Fibroblast of skin of left biceps (primary cell): ENCODE data around the gene ADGRL3.

Source experiments
- DNase-seq, 2 experiments: peaks; one replicate each; pipeline ENCODE4 v3.0.0-alpha.2; 2013; ENCODE audit warnings: low read depth in 2 of 2

Gene ADGRL3

DNA sequence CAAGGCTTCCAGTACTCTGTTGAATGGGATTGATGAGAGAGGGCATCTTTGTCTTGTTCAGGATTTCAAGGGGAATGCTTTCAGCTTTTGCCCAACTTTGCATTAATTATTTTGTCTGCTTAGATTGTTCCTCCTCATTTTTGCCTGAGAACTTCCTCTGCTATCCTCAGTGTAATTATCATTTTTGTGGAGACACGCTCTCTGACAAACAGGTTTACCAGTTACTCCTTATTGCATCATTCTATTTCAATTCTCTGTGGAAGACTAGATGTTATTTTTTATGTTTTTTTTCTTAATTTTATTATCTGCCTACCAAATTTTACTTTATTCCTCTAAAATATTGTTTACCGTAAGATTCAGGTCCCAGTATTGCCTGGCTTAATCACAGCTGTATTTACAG, 349.2 kb downstream of the ADGRL3 start:
- no peak for DNase-seq

DNA sequence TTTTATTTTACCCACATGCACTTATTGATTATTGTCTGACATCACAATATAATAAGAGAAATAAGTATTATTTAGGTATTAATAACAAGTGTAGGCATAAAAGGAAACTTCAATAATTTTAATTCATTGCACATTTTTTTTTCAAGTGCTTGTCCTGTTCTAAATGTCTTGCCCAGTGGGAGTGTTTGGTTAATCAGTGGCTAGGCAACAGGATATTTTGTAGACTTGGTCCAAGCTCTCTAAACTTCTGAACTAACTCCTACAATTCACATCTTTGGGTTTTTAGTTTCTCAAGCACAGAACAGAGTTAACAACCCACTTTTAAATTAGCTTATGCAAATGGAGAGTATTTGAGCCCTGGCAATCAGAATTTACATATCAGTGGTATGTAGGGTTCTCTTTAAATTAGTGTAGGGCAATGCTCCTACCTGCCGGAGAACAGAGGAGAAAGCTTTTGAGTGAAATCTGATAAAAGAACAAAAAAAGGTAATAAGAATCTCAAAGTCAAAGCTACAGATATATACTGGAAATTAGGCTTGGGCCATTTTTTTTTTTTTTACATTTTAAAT, 353.5 kb downstream of the ADGRL3 start:
- no peak for DNase-seq

DNA sequence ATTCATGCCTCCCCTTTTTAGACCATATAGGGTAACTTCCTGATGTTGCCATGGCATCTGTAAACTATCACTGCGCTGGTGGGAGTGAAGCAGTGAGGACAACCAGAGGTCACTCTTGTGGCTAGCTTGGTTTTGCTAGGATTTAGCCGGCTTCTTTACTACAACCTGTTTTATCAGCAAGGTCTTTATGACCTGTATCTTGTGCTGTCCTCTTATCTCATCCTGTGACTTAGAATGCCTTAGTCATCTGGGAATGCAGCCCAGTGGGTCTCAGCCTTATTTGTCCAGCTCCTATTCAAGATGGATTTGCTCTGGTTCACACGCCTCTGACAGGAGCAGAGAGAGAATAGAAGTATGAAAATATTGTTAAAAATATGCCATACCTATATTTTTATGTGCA, 355.7 kb downstream of the ADGRL3 start:
- DNase-seq = no peak

DNA sequence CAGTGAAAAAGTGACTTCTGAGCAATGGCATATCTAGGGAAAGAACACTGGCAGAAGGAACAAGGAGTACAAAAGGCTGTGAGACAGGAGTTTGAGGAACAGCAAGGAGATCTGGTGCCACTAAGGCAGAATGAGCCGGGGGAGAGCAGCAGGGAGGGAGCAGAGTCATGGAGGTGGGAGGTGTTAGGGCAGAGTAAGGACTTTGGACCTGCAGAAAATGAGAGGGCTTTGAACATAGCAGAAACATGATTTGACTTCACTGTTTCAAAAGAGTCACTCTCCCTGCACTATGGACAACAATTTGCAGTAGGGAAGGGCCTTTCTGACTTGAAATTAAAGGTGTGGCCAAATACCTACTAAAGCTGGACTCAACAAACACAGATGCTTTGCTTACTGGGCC, 356.2 kb downstream of the ADGRL3 start:
- no peak for DNase-seq

DNA sequence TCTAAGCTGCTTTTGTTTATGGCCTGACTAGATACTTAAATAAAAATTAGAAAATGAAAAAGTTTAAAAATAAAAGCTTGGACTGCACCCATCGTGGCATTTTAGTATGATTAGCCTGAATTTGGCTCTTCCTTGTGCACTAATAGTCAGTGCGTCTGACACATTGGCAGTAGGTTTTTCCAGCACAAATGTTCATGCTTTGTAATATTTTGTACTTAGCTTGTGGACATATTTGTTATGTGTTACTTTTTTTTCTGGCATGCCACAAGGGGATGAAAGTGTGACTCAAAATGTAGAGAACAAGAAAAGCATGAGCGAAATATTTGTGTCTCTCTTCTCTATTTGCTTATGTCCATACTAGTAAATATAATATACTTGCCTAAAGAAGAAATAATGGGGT, 359.3 kb downstream of the ADGRL3 start:
- DNase-seq = no peak

DNA sequence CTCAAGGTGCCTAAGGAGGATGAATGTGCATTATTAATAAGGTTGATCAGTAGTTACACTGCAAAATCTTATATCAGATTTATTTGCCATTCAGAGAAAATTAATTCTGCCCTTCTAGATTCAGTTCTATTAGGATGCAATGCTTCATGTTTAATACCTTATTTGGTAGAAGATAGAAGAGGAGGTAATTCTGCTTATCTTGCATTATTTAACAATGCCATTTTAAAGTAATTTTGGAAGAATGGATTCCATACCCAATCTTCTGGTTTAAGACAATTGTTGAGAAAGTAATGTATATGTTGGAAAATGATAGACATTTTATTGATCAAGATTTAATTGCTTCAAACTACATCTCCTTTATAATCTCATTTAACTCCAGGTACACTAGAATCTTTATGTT, 360.9 kb downstream of the ADGRL3 start:
- DNase-seq = no peak

DNA sequence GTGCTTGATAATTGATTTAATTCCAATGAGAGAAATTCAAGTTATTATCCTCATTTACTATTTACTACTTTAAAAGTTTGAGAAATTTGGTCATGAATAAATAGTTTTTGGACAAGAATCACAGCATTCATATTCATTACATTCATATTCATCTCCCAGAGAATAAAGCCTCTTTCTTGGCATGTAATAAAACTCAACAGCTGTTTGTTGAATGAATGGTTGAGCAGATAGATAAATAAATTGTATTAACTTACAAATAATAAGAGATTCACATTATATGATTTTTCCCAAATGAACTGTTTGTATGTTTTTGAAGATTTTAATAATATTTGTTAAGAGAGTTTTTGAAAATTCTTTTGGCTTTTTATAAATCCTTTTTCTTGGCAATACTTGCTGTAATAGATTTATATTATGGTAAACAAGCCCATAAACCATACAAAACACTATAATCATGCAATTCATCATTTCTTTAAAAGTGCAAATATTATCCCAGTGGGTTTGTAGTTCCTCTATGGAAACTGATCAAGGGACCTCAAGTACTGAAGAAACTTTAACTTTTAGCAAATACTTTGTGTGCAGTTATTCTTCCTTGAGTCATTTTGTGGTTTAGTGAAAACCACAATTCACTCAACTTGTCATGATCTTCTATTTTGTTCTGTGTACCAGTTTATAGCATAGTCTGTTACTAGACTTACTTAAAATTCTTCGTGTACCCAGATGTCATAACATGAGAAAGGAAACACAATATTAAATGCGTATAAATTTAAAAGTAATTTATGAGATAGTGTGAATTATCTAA, 371.8 kb downstream of the ADGRL3 start:
- DNase-seq = peak; percentile 15 to 18

DNA sequence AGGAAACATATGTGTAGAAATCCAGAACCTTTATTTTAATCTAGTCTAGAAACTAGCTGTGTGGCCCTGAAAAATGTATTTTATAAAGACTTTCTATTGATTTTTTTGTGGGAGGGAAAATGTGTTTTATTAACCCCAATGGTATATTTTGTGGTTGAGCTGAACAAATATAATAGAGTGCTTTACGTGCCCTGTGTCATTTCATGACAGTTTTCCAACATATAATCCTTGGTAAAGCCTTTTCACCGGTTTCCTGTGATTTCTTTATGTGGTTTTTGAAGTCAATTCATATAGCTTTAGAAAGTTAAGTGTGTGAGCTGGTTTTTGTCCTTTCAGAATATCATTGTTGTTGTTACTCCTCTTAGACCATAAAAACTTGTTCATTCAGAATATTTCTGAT, 375.7 kb downstream of the ADGRL3 start:
- no peak for DNase-seq

DNA sequence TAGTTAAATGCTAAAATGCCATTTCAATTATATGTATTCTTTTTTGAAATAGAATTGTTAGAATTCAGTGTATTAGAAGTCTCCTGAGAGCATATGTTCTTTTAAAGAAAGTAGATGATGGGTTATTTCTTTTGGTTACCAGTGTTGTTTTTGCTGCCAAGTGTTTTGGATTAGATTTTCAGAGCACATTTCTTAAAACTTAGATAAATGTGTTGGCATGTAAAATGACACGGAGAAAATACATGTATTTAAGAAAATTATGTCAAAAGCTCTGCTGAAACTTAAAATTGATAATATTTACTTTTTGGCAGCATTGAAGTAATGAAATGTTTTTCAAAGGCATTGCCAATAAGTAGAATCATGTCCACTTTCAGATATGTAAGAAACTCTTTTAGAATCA, 379.7 kb downstream of the ADGRL3 start:
- no peak for DNase-seq

DNA sequence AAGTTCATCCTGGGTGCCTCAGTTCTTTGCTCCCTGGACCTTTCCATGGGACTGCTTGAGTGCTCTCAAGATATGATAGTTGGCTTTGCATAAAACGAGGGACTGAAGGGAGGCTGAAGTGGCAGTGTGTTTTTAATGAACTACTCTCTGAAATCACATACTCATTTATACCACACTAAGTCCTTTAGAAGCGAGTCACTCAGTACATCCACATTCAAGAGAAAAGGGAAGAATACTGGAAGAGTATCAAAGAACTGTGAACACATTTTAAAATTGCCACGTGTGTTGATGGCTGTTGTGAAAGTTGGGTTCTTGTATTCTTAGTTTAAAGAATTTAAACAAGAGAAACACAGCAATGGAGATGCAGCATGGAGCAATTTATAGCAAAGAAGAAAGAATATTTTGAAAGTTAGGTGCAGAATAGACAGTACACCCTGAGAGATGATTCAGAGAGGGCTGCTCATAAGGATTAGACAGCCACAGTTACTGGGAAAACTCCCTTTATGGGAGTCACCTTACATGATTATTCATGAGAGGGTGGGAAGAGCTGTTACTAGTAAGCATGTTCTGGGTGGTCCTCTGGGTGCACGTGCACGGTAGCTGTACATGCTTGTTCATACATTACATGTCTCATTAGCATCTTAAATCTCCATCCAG, 380.7 kb downstream of the ADGRL3 start:
- DNase-seq = peak; percentile 4 to 5

DNA sequence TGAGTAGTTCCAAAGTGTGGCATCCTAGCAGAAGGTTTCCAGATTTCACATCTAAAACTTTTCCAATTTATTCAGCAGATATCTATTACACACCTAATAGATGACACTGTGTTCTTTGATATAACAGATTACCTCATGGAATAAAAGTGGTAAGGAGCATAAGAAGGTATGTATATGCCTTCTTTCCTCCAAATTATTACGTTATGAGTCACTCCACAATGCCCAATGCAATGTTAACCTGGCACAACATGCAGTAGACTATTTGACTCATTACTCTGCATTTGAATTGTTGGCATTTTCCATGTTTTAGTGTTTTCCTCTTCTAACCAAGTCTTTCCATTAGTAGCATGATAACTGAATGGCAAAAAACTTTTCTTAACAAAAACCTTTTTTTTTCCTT, 383.6 kb downstream of the ADGRL3 start:
- no peak for DNase-seq

DNA sequence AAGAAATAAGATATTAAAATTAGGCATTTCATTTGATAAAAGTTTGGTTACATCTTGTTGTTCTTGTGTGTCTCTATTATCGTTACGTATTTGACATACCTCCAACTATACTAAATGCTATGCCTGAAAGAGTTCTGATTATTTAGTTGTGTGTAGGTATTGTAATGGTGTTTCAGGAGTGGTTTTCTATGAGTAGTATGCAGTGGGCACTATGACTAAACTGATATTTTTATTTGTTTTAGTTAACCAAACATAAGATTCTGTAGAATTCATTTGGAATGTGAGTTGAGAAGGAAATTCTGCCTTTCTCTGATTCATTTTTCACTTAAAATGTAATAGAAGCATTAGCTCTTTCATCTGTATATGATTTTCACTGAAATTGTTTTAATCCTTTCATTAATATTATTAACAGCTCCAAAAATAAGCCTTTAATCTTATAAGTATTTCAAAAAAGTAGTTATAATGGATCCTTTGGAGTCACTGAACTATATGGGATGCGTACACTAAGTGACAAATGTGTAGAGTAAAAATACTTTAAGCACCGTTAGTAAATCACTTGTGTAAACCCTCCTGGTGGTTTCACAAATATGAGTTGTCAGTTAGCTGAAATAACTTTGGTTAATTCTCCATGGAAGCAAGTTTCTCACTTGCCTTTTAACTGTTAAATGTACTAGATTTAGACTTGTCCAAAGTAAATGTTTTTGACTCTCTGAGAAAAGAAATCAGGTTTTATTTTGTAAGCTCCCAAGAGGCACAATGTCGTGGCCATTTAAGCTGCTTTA, 388.7 kb downstream of the ADGRL3 start:
- no peak for DNase-seq

DNA sequence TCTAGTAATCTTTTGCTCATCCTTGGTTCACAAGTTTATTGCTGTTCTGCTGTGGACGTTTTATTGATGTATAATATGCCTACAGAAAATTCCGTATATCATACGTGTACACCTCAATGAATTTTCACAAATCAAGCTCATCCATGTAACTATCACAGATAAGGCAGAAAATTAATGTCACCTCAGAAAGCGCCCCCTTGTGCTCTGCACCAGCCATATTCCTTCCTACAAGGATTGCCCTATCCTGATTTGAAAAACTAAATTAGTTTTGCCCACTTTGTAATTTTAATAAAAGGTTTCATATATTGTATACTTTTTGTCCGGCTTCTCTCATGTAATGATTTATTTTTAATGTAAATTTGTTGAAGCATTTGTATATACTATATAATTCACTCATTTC, 390.8 kb downstream of the ADGRL3 start:
- DNase-seq = no peak

DNA sequence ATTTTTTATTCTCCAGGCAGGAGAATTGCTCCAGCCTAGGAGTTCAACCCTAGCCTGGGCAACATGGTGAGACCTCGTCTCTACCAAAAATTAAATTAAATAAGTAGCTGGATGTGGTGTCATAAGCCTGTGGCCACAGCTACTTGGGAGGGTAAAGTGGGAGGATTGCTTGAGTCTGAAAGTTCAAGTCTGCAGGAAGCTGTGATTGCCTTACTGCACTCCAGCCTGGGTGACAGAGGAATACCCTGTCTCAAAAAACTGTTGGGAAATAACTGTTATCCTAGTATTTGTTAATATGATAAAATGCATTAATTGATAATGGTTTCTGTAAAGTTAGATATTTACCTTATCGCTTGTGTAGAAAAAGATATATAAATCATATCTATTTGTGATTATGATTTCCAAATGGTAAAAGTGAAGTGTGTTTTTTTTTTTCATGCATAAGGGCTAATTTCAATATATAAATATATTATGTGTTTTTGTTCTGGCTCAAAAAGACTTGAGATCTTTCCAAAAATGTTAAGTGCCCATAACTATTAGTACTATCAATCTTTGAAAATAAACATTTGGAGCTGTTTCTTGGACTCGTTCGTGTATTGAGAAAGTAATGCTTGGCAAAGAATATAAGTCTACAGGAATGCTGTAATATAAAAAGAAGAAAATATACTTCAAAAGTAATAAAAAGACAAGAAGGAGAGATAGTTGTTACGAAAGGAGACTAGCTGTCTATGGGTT, 396.6 kb downstream of the ADGRL3 start:
- DNase-seq = no peak

DNA sequence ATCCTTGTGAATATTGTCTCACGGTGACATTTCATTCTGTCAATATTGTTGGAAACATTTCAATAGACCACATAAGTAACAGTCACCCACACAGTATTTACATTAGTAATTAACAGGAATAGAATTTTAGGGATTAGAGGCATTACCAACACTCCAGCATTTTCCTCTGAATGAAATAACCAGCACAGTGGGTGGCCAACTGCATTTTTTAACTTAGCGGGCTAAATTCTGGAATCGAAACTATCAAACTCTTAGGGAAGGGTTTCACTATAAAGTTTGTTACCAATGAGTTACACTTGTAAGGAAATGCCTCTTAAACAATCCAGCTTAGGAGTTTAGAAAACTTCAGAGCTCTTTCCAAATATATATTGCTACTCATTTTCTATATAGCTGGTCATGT, 403.0 kb downstream of the ADGRL3 start:
- no peak for DNase-seq

DNA sequence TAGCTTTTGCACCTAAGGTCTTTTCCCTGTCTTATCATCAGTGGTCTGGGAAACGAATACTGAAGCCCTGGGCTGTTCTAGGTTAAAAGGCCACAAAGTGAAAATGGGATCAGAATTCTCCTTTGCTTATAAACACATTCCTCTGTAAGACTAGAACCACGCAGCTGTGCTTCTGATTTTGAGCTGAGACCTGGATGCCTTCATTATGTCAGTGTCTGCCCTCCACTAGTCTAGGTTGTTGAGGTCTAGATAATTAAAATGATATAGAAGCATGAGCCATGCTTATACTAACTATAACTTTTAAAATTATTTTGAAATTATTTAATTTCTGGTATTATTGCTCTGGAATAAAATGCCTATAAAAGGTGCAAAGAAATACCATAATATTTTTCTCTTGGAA, 403.9 kb downstream of the ADGRL3 start:
- DNase-seq = no peak

DNA sequence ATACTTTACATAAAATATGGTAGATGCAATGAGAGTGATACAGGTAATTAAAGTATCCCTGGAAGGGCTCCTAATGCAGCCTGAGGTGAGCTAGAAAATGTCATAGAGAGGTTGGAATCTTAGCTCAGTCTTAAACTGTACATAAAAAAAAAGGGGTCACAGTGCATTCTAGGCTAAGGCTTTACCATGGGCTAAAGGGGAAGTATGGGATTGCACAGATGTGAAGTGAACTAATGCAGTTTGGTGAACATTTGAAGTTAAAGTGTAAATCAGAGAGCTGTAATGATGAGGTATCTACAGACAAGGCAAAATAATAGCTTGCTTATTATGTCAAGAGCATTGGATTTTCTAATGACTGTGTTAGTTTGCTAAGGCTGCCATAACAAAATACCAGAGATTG, 405.9 kb downstream of the ADGRL3 start:
- no peak for DNase-seq

DNA sequence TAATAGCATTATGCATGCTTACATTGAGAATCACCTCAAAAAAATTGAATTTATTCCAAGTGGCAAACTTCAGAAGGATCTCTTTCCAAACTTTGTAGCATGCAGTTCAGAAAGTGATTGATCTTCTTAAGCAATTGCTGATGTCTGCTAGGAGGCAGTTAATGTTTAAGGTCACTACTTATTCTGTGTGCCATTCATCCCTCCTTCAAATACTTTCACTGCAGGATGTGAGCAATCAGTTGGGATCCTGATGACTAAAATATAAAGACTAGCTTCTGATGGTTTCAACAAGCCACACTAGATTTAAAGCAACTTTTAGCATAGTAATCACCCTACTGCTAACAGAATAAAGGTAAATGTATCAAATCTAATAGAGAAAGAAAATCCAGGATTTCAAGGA, 414.1 kb downstream of the ADGRL3 start:
- DNase-seq = no peak

DNA sequence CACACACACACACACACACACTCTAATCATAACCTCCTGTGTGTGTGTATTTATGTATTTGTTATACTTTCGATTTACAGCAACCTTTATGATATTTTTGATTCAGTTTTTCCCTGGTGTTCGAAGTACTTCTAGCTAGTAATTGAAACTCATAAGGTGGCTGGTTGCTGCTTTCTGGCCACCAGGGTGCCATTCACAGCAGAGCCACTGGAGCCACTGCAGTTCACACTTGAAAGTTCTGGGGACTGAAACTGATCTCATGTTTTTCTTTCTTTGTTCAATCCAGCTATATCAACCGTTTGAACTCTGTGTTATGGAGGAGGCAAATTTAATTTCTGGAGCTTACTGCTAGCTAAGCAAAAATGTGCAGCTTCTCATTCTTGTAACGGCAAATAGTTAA, 419.4 kb downstream of the ADGRL3 start:
- DNase-seq = no peak

DNA sequence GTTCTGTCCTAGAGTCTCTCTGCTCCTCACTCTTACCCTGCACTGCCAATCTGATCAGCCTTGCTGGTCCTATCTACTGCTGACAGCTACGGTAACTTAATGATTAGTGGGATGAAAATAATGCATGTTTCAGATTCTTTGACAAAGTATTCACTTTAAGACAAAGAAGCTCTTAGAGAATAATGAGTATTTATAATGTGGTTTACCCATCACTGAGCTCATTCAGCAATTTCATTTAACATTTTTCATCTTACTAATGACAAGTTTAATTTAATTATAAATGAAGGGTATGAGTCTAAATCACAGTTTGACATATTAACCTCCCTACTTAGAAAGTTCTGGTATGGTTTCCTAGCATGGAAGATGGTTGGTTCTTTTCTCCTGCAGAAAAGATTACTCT, 428.2 kb downstream of the ADGRL3 start:
- no peak for DNase-seq

DNA sequence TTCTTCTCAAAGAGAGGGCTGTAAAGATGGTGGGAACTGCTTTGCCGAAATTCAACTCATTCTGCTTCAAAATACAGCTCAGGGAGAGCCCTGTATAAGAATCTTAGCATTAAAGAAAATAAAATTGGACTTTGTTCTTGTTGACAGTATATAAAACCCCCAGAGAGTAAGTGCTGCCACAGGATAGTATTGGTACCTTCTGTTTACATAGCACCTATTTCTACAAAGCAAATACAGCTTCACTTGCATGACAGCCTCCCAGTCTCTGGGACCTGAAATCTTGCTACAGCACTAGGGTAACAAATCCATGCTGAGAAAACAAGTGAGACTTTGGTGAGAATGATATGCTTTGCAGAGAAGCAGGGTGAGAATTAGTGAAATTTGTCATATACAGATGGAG, 428.6 kb downstream of the ADGRL3 start:
- no peak for DNase-seq

DNA sequence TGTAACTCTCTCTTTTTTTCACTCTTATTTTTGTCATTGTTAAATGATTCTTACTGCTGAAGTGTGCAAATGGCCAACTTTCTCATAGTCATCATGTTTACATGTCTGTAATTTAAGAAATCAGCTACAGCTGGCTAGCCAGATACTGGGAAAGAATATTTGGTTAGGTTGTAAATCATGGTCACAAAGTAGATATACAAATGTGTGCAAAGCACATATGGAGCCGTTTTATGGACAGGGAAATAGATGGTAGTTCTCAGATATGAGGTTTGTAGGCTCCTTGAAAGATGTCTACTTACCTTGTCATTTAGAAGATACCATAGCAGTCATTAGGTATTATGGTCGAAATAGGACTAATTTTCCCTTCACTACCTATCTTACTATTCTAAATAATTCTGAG, 430.4 kb downstream of the ADGRL3 start:
- no peak for DNase-seq
